ENCODE results near the gene HDAC2. TPM values are rescaled to one million over a fixed set of nuclear protein-coding genes. Genes with fewer than 3 reads are reported as not detected.

HDAC2 gene
- total RNA-seq, 1 experiment from 2014 or later: 133 TPM

DNA sequence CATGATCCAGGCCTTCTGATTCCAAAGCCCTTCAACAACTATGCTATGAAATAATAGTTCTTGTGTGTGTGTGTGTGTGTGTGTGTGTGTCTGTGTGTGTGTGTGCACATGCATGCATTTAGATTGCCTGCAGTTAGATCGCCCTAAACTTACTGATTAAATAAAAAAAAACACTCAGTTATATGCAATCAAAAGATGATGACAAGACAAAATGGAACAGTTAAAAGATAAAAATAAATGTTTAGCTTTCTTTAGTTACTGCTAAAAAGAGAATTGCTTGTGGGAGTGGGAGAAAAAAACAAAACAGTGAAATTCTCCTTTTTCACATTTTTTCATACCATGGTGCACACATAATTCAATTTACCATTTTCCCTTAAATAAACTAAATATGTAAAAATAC lies 84.4 kb downstream of the HDAC2 start:
- in situ Hi-C loops (cut with HindIII; ENCODE audit: low pct_unique_long_range_greater_than_20kb, low sequenced_read_pairs): no loop called here

DNA sequence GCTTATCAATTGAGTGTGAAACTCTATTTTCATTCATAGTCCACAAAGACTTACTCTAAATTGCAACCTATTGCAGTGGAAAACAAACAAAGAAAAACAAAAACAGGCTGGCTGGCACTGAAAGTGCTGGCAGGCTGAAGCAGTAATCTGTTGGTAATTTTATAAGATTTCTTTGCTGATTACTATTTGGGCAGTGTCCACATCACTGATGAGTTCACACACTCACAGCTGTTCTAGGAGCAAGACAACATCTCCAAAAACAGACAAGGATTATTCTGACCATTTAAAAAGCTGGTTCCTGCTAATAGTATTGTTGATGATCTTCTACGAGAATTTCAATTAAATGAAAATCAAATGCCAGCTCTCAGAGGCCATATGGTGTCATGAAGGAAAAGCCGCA lies 86.9 kb downstream of the HDAC2 start:
- no peak for DNase-seq (ENCODE audit: low read depth)
- in situ Hi-C loops (cut with HindIII; ENCODE audit: low pct_unique_long_range_greater_than_20kb, low sequenced_read_pairs): no loop called here

More for the DNA sequence above, 84.4 kb downstream of the HDAC2 start:
- no peak for DNase-seq (ENCODE audit: low read depth)

Other genes with a start within 250 kb of the HDAC2 start
- 43.4 and 48.6 TPM in 2 replicates for gene MARCKS, start 113.8 kb downstream of the HDAC2 start, total RNA-seq (2014; rRNA removed; shearing (Covaris generic); ENCODE audit: low replicate concordance)

Measured in Caki2 (cell line).